ENCODE measurements around the gene PLXDC1.
A peak's percentile ranks its signal among the peaks of the same experiment; 100 is the strongest.
"Not testable (repeated sequence)": the region's sequence is repeated elsewhere in the genome, so short reads cannot be mapped to it uniquely, and the experiment has no call there.

The PLXDC1 gene

DNA sequence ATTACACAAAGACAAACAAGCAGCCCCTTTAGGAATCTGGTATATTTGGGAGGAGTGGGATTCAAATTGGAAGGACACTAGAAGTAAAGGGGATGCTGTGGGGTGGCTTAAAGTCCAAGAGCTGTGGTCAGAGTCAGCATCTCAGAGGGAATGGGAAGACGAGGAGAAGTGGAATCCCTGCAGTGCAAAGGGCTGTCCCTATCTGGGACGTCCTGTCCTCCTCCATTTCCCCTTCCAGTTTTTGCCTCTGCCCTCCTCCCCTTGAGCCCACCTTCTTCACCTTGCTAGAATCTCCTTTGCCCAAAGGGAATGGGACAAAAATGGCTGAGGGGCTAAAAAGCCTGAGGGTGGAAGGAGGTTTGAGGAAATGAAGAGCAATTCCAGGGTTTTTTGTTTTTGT lies 4.2 kb upstream of the PLXDC1 start:
- no peak for DNase-seq (ENCODE audit: low spot score)

DNA sequence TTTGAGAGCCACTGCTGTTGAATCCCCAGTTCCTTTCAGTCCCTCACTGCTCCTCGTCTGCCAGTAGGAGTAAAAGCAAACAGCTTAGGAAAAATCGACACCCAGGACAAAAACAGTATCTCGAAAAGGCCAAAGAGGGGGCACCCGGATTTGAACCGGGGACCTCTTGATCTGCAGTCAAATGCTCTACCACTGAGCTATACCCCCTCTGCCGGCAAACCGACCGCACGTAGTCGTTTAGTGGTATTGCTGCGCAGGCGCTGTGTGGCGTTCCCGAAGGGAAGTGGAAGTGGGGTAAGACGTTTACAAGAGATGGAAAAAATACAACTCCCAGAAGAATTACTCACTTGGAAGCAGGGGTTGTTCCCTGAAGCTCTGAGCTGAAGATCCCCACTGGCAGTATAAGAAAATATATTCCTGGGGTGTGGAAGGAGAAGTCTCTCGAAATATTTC lies 2.2 kb upstream of the PLXDC1 start:
- peak; percentile 84 for DNase-seq (ENCODE audit: low spot score)

- DNase-seq (ENCODE audit: low spot score) = no peak
These were observed 744 bp upstream of the PLXDC1 start for GRCh38 chr17:39151943-39152818.

DNA sequence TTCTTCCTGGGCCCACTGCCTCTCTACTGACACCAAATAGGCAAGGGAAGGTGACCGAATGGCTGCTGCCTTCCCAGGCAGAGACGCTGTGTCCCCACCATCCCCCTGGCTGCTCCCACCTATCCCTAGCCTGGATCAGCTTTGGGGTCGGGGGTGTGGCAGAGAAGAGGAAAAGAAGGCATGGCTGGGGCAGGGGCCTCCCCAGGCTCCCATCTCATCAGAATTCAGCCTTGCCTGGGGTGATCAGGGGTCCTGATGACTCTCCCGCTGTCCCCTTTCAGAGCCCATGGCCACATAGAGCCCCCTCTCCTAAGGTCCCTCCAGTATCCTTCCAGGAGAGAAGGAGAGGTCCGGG lies 665 bp downstream of the PLXDC1 start:
- no peak for DNase-seq (ENCODE audit: low spot score)

DNA sequence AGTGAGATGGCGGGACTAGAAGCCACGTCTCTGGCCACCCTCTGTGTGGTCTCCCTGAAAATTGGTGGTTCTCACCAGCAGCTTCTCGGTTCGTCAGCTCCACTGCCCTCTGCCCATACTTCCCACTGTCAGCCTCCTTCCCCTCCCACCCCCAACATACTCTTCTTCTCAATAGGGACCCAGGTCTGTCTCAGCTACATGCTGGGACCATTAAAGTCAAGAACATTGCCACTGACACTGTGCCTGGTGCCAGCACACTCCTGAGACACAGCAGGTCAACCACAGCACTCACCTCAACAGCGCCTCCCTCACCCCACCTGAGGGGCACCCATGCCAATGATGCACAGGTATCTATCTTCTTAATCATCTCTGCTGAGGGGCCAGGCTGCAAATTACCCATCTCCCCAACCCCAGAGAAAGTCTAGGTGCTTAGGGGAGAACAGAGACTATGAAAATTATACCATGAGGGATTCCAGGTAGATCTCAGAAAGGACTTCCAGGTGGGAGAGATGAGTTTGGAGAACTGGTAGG lies 1.3 kb downstream of the PLXDC1 start:
- DNase-seq (ENCODE audit: low spot score) = no peak

DNA sequence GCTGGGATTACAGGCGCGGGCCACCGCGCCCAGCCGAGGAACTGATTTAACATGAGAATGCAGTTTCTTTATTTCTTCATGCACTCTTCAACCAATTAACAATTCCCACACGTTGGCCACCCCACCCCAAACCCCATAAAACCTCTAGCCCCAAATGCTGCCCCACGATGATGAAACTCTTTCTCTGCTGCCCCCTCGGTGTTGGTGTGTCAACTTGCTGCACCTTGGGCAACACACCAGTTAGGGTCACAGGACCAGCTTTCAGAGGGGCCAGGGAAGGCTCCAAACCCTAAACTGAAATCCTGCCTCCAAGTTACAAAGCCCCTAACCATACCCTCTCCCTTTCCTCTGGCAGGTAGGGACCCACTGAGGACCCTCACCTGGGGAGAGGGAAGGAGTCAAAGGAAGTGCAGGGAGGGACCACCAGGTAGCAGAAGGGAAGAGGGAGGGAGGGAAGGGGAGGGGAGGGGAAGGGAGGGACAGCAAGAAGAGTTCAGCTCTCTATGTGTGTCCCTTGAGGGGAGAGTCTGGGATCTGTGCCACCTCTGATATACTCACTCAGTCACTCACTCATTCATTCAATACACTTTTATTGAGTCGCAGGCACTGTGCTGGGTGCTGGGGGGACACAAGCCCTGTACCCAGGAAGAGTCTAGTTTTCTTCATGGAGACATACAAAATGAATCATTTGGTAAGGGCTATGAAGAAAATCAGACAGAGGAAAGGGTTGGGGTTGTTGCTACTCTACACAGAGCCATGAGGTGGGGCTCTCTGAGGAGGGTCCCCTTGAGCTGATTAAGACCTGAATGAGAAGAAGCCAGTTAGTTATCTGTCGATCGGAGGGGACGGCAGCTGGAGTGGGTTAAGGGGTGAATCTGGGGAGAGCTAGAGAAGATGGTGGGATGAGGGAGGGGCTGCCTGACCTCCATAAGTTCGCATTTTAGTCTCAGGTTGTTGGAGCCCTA lies 3.9 kb downstream of the PLXDC1 start:
- no peak for DNase-seq (ENCODE audit: low spot score)

- DNase-seq (ENCODE audit: low spot score) = no peak
These were observed 5.2 kb downstream of the PLXDC1 start for GRCh38 chr17:39146273-39146672.

GRCh38 chr17:39145143-39145542 lies 6.3 kb downstream of the PLXDC1 start:
- DNase-seq (ENCODE audit: low spot score) = no peak

GRCh38 chr17:39144416-39144840 lies 7.0 kb downstream of the PLXDC1 start:
- DNase-seq (ENCODE audit: low spot score) = no peak

GRCh38 chr17:39143552-39144093 lies 7.8 kb downstream of the PLXDC1 start:
- no peak for DNase-seq (ENCODE audit: low spot score)

DNA sequence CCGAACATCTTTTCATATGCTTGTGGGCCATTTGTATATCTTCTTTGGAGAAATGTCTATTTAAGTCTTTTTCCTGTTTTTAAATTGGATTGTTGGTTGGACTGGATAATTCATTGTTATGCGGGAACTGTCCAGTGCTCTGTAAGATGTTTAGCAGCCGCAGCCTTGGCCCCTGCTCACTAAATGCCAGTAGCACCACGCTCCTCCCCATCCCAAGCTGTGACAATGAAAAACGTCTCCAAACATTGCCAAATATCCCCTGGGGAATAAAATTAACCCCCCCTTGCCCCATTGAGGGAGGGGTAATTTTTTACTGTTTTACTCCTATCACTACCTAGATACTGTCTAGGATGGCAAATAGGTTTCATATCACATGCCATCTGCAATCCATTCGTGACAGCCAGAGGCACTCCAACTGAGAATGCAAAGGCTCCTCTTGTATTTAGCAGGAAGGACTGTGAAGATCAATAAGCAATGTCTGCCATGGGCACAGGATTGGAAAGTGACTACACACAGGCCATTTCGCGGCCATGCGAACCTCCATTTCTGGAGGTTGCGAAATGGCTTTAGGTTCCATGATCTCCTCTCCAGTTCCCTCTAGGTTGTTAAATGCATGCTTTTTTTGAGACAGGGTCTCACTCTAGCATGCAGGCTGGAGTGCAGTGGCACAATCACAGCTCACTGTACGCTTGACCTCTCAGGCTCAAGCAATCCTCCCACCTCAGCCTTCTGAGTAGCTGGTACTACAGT lies 9.3 kb downstream of the PLXDC1 start:
- DNase-seq (ENCODE audit: low spot score) = no peak

DNA sequence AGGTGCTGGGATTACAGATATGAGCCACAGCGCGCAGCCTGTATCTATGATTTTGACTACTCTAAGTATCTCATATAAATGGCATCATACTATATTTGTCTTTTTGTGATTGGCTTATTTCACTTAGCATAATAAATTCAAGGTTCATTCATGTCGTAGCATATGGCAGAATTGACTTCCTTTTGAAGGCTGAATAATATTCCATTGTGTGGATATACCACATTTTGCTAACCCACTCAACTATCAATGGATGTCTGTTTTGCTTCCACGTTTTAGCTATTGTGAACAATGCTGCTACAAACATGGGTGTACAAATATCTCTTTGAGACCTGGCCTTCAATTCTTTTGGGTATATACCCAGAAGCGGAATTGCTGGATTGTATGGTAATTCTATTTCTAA lies 10.1 kb downstream of the PLXDC1 start:
- DNase-seq (ENCODE audit: low spot score) = no peak

GRCh38 chr17:39139561-39139960 lies 11.9 kb downstream of the PLXDC1 start:
- no peak for DNase-seq (ENCODE audit: low spot score)

GRCh38 chr17:39139161-39139511 lies 12.3 kb downstream of the PLXDC1 start:
- DNase-seq (ENCODE audit: low spot score) = peak; percentile 97

- no peak for DNase-seq (ENCODE audit: low spot score)
These were observed 12.8 kb downstream of the PLXDC1 start for GRCh38 chr17:39138431-39139160.

GRCh38 chr17:39134878-39135277 lies 16.6 kb downstream of the PLXDC1 start:
- DNase-seq (ENCODE audit: low spot score) = no peak

DNA sequence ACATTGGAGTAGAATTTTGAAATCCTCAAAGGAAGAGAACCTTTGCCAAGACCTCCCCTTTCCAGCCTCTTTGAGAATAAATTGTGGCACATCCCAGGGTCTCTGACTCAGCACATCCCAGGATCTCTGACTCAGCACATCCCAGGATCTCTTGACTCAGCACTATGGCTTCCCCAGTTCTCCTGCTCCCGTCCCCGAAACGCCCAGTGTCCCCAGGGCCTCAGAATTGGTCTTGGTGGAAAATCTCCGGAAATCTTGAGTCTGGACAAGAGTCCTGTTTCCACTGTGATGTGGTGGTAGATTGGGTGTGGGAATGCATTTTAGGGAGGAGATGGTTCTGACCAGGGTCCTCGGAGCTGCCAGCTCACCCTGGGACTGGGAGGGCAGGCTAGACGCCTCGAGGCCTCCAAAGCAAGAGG lies 19.2 kb downstream of the PLXDC1 start:
- peak; percentile 84 for DNase-seq (ENCODE audit: low spot score)

DNA sequence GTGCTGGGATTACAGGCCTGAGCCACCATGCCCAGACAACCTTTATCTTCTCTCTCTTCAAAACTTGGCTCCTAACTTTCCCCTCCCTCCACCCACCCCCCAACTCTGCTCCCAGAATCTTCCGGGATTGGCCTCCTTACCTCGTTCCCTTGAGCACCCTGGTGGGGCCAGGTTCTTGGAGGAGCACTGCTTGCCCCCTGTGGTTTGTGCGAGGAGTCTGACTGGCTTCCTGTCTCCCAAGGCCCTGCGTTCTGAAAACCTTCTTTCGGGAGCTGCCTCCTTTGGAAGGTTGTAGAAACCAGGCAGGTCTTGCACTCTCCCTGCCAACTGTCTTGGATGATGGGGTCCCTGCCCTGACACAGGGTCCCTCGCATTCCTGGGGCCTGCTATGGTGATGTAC lies 19.8 kb downstream of the PLXDC1 start:
- DNase-seq (ENCODE audit: low spot score) = no peak

- no peak for DNase-seq (ENCODE audit: low spot score)
These were observed 21.2 kb downstream of the PLXDC1 start for GRCh38 chr17:39130205-39130604.

GRCh38 chr17:39129544-39129943 lies 21.9 kb downstream of the PLXDC1 start:
- DNase-seq (ENCODE audit: low spot score) = not testable (repeated sequence)

GRCh38 chr17:39126436-39126835 lies 25.0 kb downstream of the PLXDC1 start:
- no peak for DNase-seq (ENCODE audit: low spot score)
